KMS-11 (cell line): ENCODE results near the gene CREB1.
A peak's percentile ranks its signal among the peaks of the same experiment; 100 is the strongest.

Experiments
- H2AFZ ChIP-seq: fragments of 200-600 bp; sonication (generic); 2 replicates; pipeline ENCODE4 v1.6.1; 2016; ENCODE audit warnings: antibody characterized with exemption, mixed run types, low read depth
- H3K27ac ChIP-seq: fragments of 200-600 bp; sonication (generic); 2 replicates; pipeline ENCODE4 v1.6.1; 2016; ENCODE audit warnings: mild to moderate bottlenecking, mixed run types
- H3K27me3 ChIP-seq: fragments of 200-600 bp; sonication (generic); 2 replicates; pipeline ENCODE4 v1.6.1; 2017; ENCODE audit warnings: mild to moderate bottlenecking, low read depth, mixed run types, moderate library complexity; ENCODE audit not compliant: insufficient read depth
- H3K36me3 ChIP-seq: fragments of 200-600 bp; sonication (generic); 2 replicates; pipeline ENCODE4 v1.6.1; 2017; ENCODE audit warnings: mild to moderate bottlenecking, mixed run types; ENCODE audit not compliant: insufficient read depth
- H3K4me1 ChIP-seq: fragments of 200-600 bp; sonication (generic); 2 replicates; pipeline ENCODE4 v1.6.1; 2016; ENCODE audit warnings: mild to moderate bottlenecking, low read depth, mixed run types; ENCODE audit not compliant: poor library complexity, severe bottlenecking
- H3K4me2 ChIP-seq: fragments of 200-600 bp; sonication (generic); 2 replicates; pipeline ENCODE4 v1.7.0; 2016; ENCODE audit warnings: mild to moderate bottlenecking, mixed run types
- H3K4me3 ChIP-seq: fragments of 200-600 bp; sonication (generic); IDR thresholded peaks from 2 replicates; pipeline ENCODE4 v1.6.1; 2017; ENCODE audit warnings: low read depth, low read length, mixed read lengths; ENCODE audit not compliant: insufficient read depth
- H3K79me2 ChIP-seq: fragments of 200-600 bp; sonication (generic); 2 replicates; pipeline ENCODE4 v1.6.1; 2016; ENCODE audit warnings: low read depth, mixed run types; ENCODE audit not compliant: insufficient read depth
- H3K9ac ChIP-seq: fragments of 200-600 bp; sonication (generic); 2 replicates; pipeline ENCODE4 v1.6.1; 2016; ENCODE audit warnings: mild to moderate bottlenecking, mixed run types
- H4K20me1 ChIP-seq: fragments of 200-600 bp; sonication (generic); 2 replicates; pipeline ENCODE4 v1.6.1; 2016; ENCODE audit warnings: mild to moderate bottlenecking, mixed run types; ENCODE audit not compliant: insufficient read depth
- CTCF ChIP-seq: fragments of 200-600 bp; sonication (generic); conservative IDR thresholded peaks from 2 replicates; pipeline ENCODE4 v1.6.1; 2017; ENCODE audit warnings: low read depth, mild to moderate bottlenecking, antibody characterized with exemption, low read length, moderate library complexity, mixed read lengths

CREB1 gene

GRCh38 chr2:207619764-207620203, 90.0 kb downstream of the CREB1 start:
- no peak for TF ChIP-seq CTCF
- Histone ChIP-seq H2AFZ (no peak overlapping the region), H3K27ac (no peak overlapping the region), H3K27me3 (no peaks in the 10 kb centered on the region), H3K79me2 (peaks cover 12% of the 10 kb centered on the region), H3K36me3 (no peaks in the 10 kb centered on the region), H4K20me1 (no peaks in the 10 kb centered on the region), H3K4me2 (no peak overlapping the region), H3K9ac (no peak overlapping the region), H3K4me1 (peaks cover 13% of the 10 kb centered on the region), H3K4me3 (no peak overlapping the region)

GRCh38 chr2:207621501-207622039, 91.8 kb downstream of the CREB1 start:
- Histone ChIP-seq H4K20me1 (no peaks in the 10 kb centered on the region), H3K79me2 (peaks cover 12% of the 10 kb centered on the region), H3K4me3 (no peak overlapping the region), H3K9ac (no peak overlapping the region), H3K4me1 (peaks cover 13% of the 10 kb centered on the region), H2AFZ (no peak overlapping the region), H3K36me3 (no peaks in the 10 kb centered on the region), H3K27me3 (no peaks in the 10 kb centered on the region), H3K27ac (no peak overlapping the region), H3K4me2 (no peak overlapping the region)
- TF ChIP-seq CTCF = no peak

GRCh38 chr2:207624185-207625013, 94.6 kb downstream of the CREB1 start:
- Histone ChIP-seq H3K27me3 (no peaks in the 10 kb centered on the region), H3K4me3 (no peak overlapping the region), H4K20me1 (no peaks in the 10 kb centered on the region), H3K36me3 (no peaks in the 10 kb centered on the region), H3K4me2 (peak overlapping the region; percentile 87), H3K27ac (peak overlapping the region; percentile 100), H3K9ac (peak overlapping the region; percentile 99), H3K79me2 (peaks cover 12% of the 10 kb centered on the region), H2AFZ (peak overlapping the region; percentile 99), H3K4me1 (peaks cover 25% of the 10 kb centered on the region)
- no peak for TF ChIP-seq CTCF

GRCh38 chr2:207625014-207625907, 95.5 kb downstream of the CREB1 start, which contains the start of gene METTL21A:
METTL21A (minus strand) TSS chr2:207625394; CDS start chr2:207624375, 1,019 bp downstream.
- H3K4me1 ChIP-seq = peaks cover 25% of the 10 kb centered on the region
- H3K9ac ChIP-seq = peak within 1 kb of the TSS; percentile 99
- peak within 1 kb of the TSS; percentile 88 for H3K4me2 ChIP-seq
- H3K36me3 ChIP-seq = no peaks in the 10 kb centered on the region
- peak within 1 kb of the TSS; percentile 8 for H3K4me3 ChIP-seq
- peak within 1 kb of the TSS; percentile 99 for H2AFZ ChIP-seq
- H3K79me2 ChIP-seq = peaks cover 12% of the 10 kb centered on the region
- H3K27ac ChIP-seq = peak within 1 kb of the TSS; percentile 100
- no peaks in the 10 kb centered on the region for H4K20me1 ChIP-seq
- 0 out of 2 replicates have a peak, but pooled peaks have one; percentile 48 for TF ChIP-seq CTCF
- no peaks in the 10 kb centered on the region for H3K27me3 ChIP-seq
